Vagina (tissue), 2 donors: ENCODE measurements around the gene ATP5F1E.

ENCODE experiments used
- CTCF ChIP-seq, 3 experiments: fragments of 450-650 bp in 2 of 3; fragments of 200-600 bp in 1 of 3; sonication (generic) in 1 of 3; IDR thresholded peaks; one replicate each; pipeline ENCODE4 v1.5.1; 2017 to 2019; ENCODE audit warnings: antibody characterized with exemption in 3 of 3, mild to moderate bottlenecking in 2 of 3, moderate library complexity in 2 of 3
- POLR2A ChIP-seq, 2 donors: fragments of 450-650 bp; IDR thresholded peaks; one replicate each; pipeline ENCODE4 v1.6.1; 2017; ENCODE audit warnings: antibody characterized with exemption in 2 of 2, mild to moderate bottlenecking in 2 of 2, moderate library complexity in 2 of 2

- no peak for TF ChIP-seq CTCF (IDR thresholded peaks at IDR 0.05)
- no peak for TF ChIP-seq POLR2A (IDR thresholded peaks at IDR 0.05)
Observed at GRCh38 chr20:59015812-59016711, 16.1 kb downstream of the ATP5F1E start.
